Stomach (tissue), 4 donors: ENCODE measurements around the gene FICD.

Experiments used
- EP300 ChIP-seq: sonication (generic); formaldehyde crosslinking; IDR thresholded peaks from one replicate; pipeline ENCODE4 v1.6.1; 2017; ENCODE audit warnings: antibody characterized with exemption
- POLR2A ChIP-seq, 4 donors: fragments of 450-650 bp; IDR thresholded peaks; one replicate each; pipeline ENCODE4 v1.6.1; 2016; ENCODE audit warnings: antibody characterized with exemption in 4 of 4, control low read depth in 2 of 4, mild to moderate bottlenecking in 1 of 4, moderate library complexity in 1 of 4
- POLR2AphosphoS5 ChIP-seq, 3 donors: sonication (generic); formaldehyde crosslinking; IDR thresholded peaks; one replicate each; pipeline ENCODE4 v1.6.1; 2016; ENCODE audit warnings: antibody characterized with exemption in 3 of 3
- TF ChIP-seq, protein P1 (sequence below), 7 experiments: fragments of 450-650 bp in 4 of 7; fragments of 200-600 bp in 3 of 7; sonication (generic) in 3 of 7; IDR thresholded peaks; one replicate each; pipeline ENCODE4 v1.5.1; 2016 to 2019; ENCODE audit warnings: antibody characterized with exemption in 7 of 7, control low read depth in 2 of 7, mild to moderate bottlenecking in 1 of 7

DNA sequence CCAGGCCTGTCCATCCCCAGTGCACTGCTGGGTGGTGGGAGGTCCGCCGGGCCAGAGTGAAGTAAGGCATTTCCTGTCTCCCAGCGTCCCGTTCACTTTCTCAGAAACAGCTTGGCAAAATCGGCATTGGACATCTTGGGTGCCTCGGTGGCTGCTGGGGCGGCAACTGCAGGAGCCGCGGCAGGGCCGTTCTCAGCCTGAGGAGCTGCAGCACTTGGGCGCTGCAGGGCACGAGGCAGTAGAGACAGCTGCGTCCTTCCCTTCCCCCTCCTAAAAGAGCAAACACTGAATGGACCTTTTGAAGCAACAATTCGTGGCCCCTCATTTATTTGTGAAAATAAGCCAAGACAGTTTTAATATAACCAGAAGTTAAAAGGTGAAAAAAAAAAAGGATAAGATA lies 8.3 kb downstream of the FICD start:
- no peak for TF ChIP-seq POLR2A (IDR thresholded peaks at IDR 0.05)
- TF ChIP-seq, protein P1, sequence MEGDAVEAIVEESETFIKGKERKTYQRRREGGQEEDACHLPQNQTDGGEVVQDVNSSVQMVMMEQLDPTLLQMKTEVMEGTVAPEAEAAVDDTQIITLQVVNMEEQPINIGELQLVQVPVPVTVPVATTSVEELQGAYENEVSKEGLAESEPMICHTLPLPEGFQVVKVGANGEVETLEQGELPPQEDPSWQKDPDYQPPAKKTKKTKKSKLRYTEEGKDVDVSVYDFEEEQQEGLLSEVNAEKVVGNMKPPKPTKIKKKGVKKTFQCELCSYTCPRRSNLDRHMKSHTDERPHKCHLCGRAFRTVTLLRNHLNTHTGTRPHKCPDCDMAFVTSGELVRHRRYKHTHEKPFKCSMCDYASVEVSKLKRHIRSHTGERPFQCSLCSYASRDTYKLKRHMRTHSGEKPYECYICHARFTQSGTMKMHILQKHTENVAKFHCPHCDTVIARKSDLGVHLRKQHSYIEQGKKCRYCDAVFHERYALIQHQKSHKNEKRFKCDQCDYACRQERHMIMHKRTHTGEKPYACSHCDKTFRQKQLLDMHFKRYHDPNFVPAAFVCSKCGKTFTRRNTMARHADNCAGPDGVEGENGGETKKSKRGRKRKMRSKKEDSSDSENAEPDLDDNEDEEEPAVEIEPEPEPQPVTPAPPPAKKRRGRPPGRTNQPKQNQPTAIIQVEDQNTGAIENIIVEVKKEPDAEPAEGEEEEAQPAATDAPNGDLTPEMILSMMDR (IDR thresholded peaks at IDR 0.05), result no peak
- no peak for TF ChIP-seq POLR2AphosphoS5 (IDR thresholded peaks at IDR 0.05)
- no peak for TF ChIP-seq EP300
